Caco-2 (cell line): ENCODE results near the gene YPEL3. TPM values are rescaled to one million over a fixed set of nuclear protein-coding genes. Genes with fewer than 3 reads are reported as not detected.
A peak's percentile ranks its signal among the peaks of the same experiment; 100 is the strongest.

Source experiments
- BruUV-seq: library from RNA; stranded (reverse); fragments of 400-500 nt; replicated peaks from 2 replicates; lab custom pipeline; 2021; lab: Mats Ljungman, UMichigan
- CTCF ChIA-PET: fragments of 300-600 bp; sonication (Branson Sonifier 250); formaldehyde crosslinking; loops from one replicate; lab custom pipeline; 2022; ENCODE audit warnings: antibody characterized with exemption; lab: Charles Lee
- POLR2A ChIA-PET: fragments of 300-600 bp; sonication (Branson Sonifier 250); formaldehyde crosslinking; loops from one replicate; lab custom pipeline; 2022; ENCODE audit warnings: antibody characterized with exemption; lab: Charles Lee
- DNase-seq, 2 experiments: peaks; one replicate each; pipeline versions ENCODE4 v3.0.0 to v3.0.0-alpha.2; 2020 to 2022
- H3K27me3 ChIP-seq: replicated peaks from 2 replicates; pipeline ENCODE4 v1.6.0; 2011; ENCODE audit warnings: low read length; ENCODE audit not compliant: control insufficient read depth, insufficient read depth
- H3K36me3 ChIP-seq: 2 replicates; pipeline ENCODE4 v1.5.1; 2011; ENCODE audit warnings: low read length; ENCODE audit not compliant: control insufficient read depth, insufficient read depth
- H3K4me1 ChIP-seq: fragments of 250-450 bp; sonication (Bioruptor Pico); 2 replicates; pipeline ENCODE4 v1.5.1; 2020; ENCODE audit warnings: mild to moderate bottlenecking
- H3K4me3 ChIP-seq: 2 replicates; pipeline ENCODE4 v1.5.1; 2011; ENCODE audit warnings: low read depth, mild to moderate bottlenecking, control low read depth, low read length
- H3K9me3 ChIP-seq: fragments of 250-450 bp; sonication (Bioruptor Pico); 2 replicates; pipeline ENCODE4 v1.5.1; 2020; ENCODE audit warnings: mild to moderate bottlenecking, moderate library complexity
- H3K27ac Mint-ChIP-seq: one replicate; pipeline ENCODE4 v1.8.0; 2022; ENCODE audit warnings: mixed read lengths; ENCODE audit not compliant: unreplicated experiment
- H3K27me3 Mint-ChIP-seq: one replicate; pipeline ENCODE4 v1.8.0; 2022; ENCODE audit warnings: mixed read lengths; ENCODE audit not compliant: insufficient read depth, unreplicated experiment
- H3K36me3 Mint-ChIP-seq: one replicate; pipeline ENCODE4 v1.8.0; 2022; ENCODE audit warnings: mild to moderate bottlenecking, mixed read lengths; ENCODE audit not compliant: insufficient read depth, unreplicated experiment
- H3K4me1 Mint-ChIP-seq: one replicate; pipeline ENCODE4 v1.8.0; 2022; ENCODE audit warnings: low read depth, mixed read lengths; ENCODE audit not compliant: unreplicated experiment
- H3K4me3 Mint-ChIP-seq: one replicate; pipeline ENCODE4 v1.8.0; 2022; ENCODE audit warnings: mild to moderate bottlenecking, moderate library complexity, mixed read lengths; ENCODE audit not compliant: unreplicated experiment
- H3K9me3 Mint-ChIP-seq: one replicate; pipeline ENCODE4 v1.8.0; 2022; ENCODE audit warnings: mixed read lengths; ENCODE audit not compliant: unreplicated experiment
- CTCF ChIP-seq, 2 experiments: fragments of 200-600 bp in 1 of 2; IDR thresholded peaks; 1 replicate in 1 of 2; 2 replicates in 1 of 2; pipeline versions ENCODE4 v1.5.1 to v1.8.0; 2011 to 2022; ENCODE audit warnings: antibody characterized with exemption in 1 of 2, control low read depth in 1 of 2, inconsistent platforms in 1 of 2, low read depth in 1 of 2, low read length in 1 of 2, mild to moderate bottlenecking in 1 of 2, moderate library complexity in 1 of 2; ENCODE audit not compliant: insufficient read depth in 1 of 2, severe bottlenecking in 1 of 2, unreplicated experiment in 1 of 2
- intact Hi-C: fragments of 100-400 bp; cut with micrococcal nuclease; formaldehyde crosslinking; loops from one replicate; pipeline ENCODE4 v1.10.0; 2022; ENCODE audit not compliant: unreplicated experiment
- total RNA-seq: library from RNA; stranded (reverse); gene quantifications from 2 replicates; pipeline ENCODE4 v1.2.3, GENCODE V29; 2022

Gene YPEL3
- total RNA-seq, 1 experiment from 2014 or later: 26.3 TPM

GRCh38 chr16:30144017-30144416, 48.0 kb upstream of the YPEL3 start:
- Mint-ChIP-seq H3K36me3 (no peaks in the 10 kb centered on the region), H3K4me1 (peaks cover 8% of the 10 kb centered on the region), H3K27ac (no peak overlapping the region), H3K27me3 (no peaks in the 10 kb centered on the region), H3K9me3 (no peaks in the 10 kb centered on the region), H3K4me3 (no peak overlapping the region)
- BruUV-seq: no TSS peak
- DNase-seq: no peak
- POLR2A ChIA-PET: no interaction called here
- intact Hi-C loops: no loop called here
- no peak overlapping the region for H3K4me3 ChIP-seq
- H3K9me3 ChIP-seq: no peaks in the 10 kb centered on the region; the same call in 1 of the 2 replicates
- CTCF ChIA-PET: no interaction called here
- no peak for TF ChIP-seq CTCF (IDR thresholded peaks at IDR 0.05; ENCODE audit: insufficient read depth in 1 of 2, low read depth in 1 of 2, low read length in 1 of 2, severe bottlenecking in 1 of 2, unreplicated experiment in 1 of 2)
- no peaks in the 10 kb centered on the region for H3K27me3 ChIP-seq
- H3K4me1 ChIP-seq: peaks cover 9% of the 10 kb centered on the region; the same call in 1 of the 2 replicates
- H3K36me3 ChIP-seq: no peaks in the 10 kb centered on the region

DNA sequence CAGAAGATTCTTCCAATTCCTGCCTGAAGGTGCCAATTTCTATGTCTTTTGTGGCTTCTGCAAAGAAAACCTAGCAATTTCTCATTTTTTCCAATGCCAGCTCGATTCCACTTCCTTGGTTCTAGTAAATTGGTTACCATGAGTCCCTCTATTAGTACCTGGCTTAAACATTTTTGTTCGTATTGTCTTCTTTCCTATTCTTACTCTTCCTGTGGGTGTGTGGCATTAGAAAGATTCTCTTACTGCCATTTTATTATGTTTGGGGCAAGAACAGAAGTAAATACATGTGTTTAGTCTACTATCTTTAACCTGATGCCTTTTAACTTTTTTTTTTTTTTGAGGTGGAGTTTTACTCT, 47.3 kb upstream of the YPEL3 start:
- no peak overlapping the region for H3K4me3 Mint-ChIP-seq
- H3K27ac Mint-ChIP-seq: no peak overlapping the region
- no peaks in the 10 kb centered on the region for H3K27me3 Mint-ChIP-seq
- H3K9me3 Mint-ChIP-seq: no peaks in the 10 kb centered on the region
- H3K4me3 ChIP-seq: no peak overlapping the region
- H3K27me3 ChIP-seq: no peaks in the 10 kb centered on the region
- TF ChIP-seq CTCF (IDR thresholded peaks at IDR 0.05; ENCODE audit: insufficient read depth in 1 of 2, low read depth in 1 of 2, low read length in 1 of 2, severe bottlenecking in 1 of 2, unreplicated experiment in 1 of 2): no peak
- peaks cover 9% of the 10 kb centered on the region; the same call in 1 of the 2 replicates for H3K4me1 ChIP-seq
- no peak for DNase-seq
- H3K4me1 Mint-ChIP-seq: peaks cover 8% of the 10 kb centered on the region
- intact Hi-C loops: loop anchor here (2.0 kb wide), 1 partner anchor 21 kb away; the partner anchor contains the start of gene MAPK3
- no TSS peak for BruUV-seq
- POLR2A ChIA-PET: no interaction called here
- no peaks in the 10 kb centered on the region for H3K36me3 Mint-ChIP-seq
- CTCF ChIA-PET: interaction anchor here (0.9 kb wide), 1 partner anchor 42 kb away, joined by 3 read pairs; no protein-coding TSS in a partner anchor
- H3K9me3 ChIP-seq: no peaks in the 10 kb centered on the region
- H3K36me3 ChIP-seq: no peaks in the 10 kb centered on the region

GRCh38 chr16:30142672-30143346, 46.8 kb upstream of the YPEL3 start:
- H3K27ac Mint-ChIP-seq: no peak overlapping the region
- CTCF ChIA-PET: interaction anchor here (0.9 kb wide), 1 partner anchor 42 kb away, joined by 3 read pairs; no protein-coding TSS in a partner anchor
- Histone ChIP-seq H3K27me3 (no peaks in the 10 kb centered on the region), H3K4me1 (peaks cover 9% of the 10 kb centered on the region; the same call in 1 of the 2 replicates), H3K9me3 (no peaks in the 10 kb centered on the region), H3K4me3 (no peak overlapping the region), H3K36me3 (no peaks in the 10 kb centered on the region)
- no peaks in the 10 kb centered on the region for H3K36me3 Mint-ChIP-seq
- no peak overlapping the region for H3K4me3 Mint-ChIP-seq
- H3K9me3 Mint-ChIP-seq: no peaks in the 10 kb centered on the region
- peak in 1 of 2 experiments; percentile 23 for DNase-seq
- H3K27me3 Mint-ChIP-seq: no peaks in the 10 kb centered on the region
- TF ChIP-seq CTCF (IDR thresholded peaks at IDR 0.05; ENCODE audit: insufficient read depth in 1 of 2, low read depth in 1 of 2, low read length in 1 of 2, severe bottlenecking in 1 of 2, unreplicated experiment in 1 of 2): peak in 1 of 2 experiments; percentile 4
- POLR2A ChIA-PET: no interaction called here
- peaks cover 8% of the 10 kb centered on the region for H3K4me1 Mint-ChIP-seq
- no TSS peak for BruUV-seq
- intact Hi-C loops: loop anchor here (2.0 kb wide), 1 partner anchor 20 kb away; the partner anchor contains the start of gene MAPK3
